Anterior cingulate cortex (tissue), 58 donors: ENCODE results near the gene NUDT13.

ENCODE experiments used
- DNase-seq, 58 donors: peaks; one replicate each; lab custom pipeline; 2025; lab: John Stamatoyannopoulos, UW

The NUDT13 gene

GRCh38 chr10:73110345-73110849, at the start of gene NUDT13:
Gene NUDT13 (plus strand): TSS chr10:73110455. CDS start chr10:73114366, 3,911 bp downstream.
- peak in 54 of 58 donors; percentile 3 to 89 (median 55) for DNase-seq

GRCh38 chr10:73060738-73061635, 49.3 kb upstream of the NUDT13 start:
- no peak for DNase-seq

DNA sequence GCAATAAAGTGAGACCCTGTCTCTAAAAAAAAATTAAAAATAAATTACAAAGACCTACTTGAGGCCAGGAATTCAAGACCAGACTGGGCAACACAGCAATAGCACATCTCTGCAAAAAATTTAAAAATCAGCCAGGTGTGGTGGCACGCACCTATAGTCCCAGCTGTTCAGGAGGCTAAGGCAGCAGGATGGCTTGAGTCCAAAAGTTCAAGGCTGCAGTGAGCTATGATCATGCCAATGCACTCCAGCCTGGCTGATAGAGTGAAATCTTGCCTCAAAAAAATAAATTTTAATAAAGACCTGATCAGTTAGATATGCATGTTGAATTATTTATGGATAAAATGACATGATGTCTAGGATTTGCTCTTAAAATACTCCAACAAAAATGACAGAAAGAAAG, 48.5 kb upstream of the NUDT13 start:
- DNase-seq = no peak

GRCh38 chr10:73065441-73065840, 44.8 kb upstream of the NUDT13 start:
- no peak for DNase-seq

DNA sequence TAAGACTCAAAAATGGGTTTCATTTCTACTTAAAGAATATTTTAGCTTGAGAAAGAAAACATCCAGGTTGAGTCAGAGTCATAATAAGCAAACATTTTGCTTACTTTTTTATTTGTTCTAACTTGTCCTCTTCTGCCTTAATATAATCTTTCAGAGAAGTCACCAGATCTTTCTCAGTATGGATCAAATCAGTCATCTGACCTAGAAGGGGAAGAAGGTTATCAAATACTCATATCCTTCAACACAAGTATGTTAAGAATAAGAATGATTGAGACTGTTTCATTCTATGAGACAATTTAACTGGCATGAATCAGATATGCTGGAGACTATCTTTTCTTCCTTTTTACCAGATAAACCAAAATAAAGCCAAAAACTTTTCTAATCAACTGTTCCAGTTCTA, 36.6 kb upstream of the NUDT13 start:
- no peak for DNase-seq

DNA sequence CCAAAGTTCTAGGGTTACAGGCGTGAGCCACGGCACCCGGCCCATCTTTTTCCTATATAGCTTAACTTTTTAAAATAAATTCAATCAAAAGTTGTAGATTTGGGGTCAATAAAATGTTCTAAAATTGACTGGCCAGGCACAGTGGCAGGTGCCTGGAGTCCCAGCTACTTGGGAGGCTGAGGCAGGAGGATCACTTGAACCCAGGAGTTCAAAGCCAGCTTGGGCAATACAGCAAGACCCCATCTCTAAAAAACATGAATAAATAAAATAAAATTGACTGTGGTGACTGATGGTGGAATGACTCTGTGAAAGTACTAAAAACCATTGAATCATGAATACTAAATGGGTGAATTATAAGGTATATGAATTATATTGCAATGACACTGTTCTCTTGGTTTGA, 34.4 kb upstream of the NUDT13 start:
- no peak for DNase-seq

GRCh38 chr10:73076360-73077183, 33.7 kb upstream of the NUDT13 start:
- DNase-seq = peak in 37 of 58 donors; percentile 2 to 75 (median 27)

GRCh38 chr10:73079779-73080541, 30.3 kb upstream of the NUDT13 start:
- no peak for DNase-seq

DNA sequence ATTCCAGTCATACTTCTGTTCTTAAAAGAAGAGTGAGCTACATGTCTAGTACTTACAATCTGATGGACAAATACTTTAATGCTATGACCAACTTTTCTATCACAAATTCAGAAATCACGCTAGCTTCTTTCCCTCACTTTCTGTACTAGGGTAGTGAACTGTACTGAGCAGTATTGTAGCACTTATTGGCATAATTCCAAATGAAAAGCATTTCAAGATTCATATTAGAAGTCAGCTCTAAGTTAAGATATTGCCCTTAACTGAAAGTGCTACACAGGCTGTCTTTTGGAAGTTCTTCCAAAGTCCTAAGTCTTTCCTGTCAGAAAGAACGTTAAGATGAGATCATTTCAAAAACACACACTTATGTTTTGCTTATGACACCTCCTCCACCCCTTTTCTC, 27.0 kb upstream of the NUDT13 start:
- no peak for DNase-seq

GRCh38 chr10:73084209-73084608, 26.0 kb upstream of the NUDT13 start:
- no peak for DNase-seq

- no peak for DNase-seq
These were observed 23.4 kb upstream of the NUDT13 start for GRCh38 chr10:73086816-73087215.

- DNase-seq = no peak
These were observed 22.0 kb upstream of the NUDT13 start for GRCh38 chr10:73088304-73088703.

GRCh38 chr10:73092830-73093229, 17.4 kb upstream of the NUDT13 start:
- DNase-seq = no peak

GRCh38 chr10:73093922-73094850, 16.1 kb upstream of the NUDT13 start:
- DNase-seq = no peak

DNA sequence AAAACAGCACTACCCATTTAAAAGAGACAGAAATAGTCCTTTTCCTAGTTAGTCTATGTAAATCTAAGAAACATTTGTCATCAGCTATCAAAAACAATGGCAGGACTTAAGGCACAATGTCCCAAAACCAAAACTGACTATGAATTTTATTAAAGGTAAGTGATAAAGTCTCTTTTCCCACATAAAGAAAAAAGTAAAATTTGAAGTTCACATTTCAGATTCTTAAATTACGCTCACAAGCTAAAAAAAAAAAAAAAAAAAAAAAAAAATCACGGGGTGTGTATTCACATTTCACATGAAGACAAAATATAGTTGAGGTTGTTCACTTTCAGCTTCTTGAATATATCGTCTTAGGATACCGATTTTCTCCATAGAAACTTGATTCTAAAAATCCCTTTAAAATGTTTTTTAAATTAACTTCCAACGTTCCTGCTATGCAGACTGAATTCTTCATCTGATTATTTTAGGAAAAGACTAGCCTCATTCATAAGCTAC, 15.2 kb upstream of the NUDT13 start:
- DNase-seq = no peak

GRCh38 chr10:73095481-73096021, 14.7 kb upstream of the NUDT13 start:
- DNase-seq = peak in 31 of 58 donors; percentile 3 to 54 (median 18)

GRCh38 chr10:73096041-73096448, 14.2 kb upstream of the NUDT13 start:
- peak in 51 of 58 donors; percentile 7 to 74 (median 53) for DNase-seq

GRCh38 chr10:73096449-73097304, 13.6 kb upstream of the NUDT13 start, which contains the start of gene P4HA1:
Gene P4HA1 (minus strand): TSS chr10:73096866. CDS start chr10:73074883, 21,983 bp downstream.
- DNase-seq = peak; percentile 88 to 100 (median 99)
